Breast epithelium (tissue), 3 donors: ENCODE measurements around the gene IGIP.

ENCODE experiments used
- CTCF ChIP-seq, 3 donors: fragments of 450-650 bp; IDR thresholded peaks; one replicate each; pipeline ENCODE4 v1.5.1; 2016 to 2017; ENCODE audit warnings: antibody characterized with exemption in 3 of 3, mild to moderate bottlenecking in 3 of 3, moderate library complexity in 3 of 3
- POLR2A ChIP-seq: fragments of 450-650 bp; IDR thresholded peaks from one replicate; pipeline ENCODE4 v1.6.1; 2016; ENCODE audit warnings: antibody characterized with exemption, mild to moderate bottlenecking, moderate library complexity
- POLR2AphosphoS5 ChIP-seq, 3 donors: sonication (generic); formaldehyde crosslinking; IDR thresholded peaks; one replicate each; pipeline ENCODE4 v1.6.1; 2017; ENCODE audit warnings: antibody characterized with exemption in 3 of 3

DNA sequence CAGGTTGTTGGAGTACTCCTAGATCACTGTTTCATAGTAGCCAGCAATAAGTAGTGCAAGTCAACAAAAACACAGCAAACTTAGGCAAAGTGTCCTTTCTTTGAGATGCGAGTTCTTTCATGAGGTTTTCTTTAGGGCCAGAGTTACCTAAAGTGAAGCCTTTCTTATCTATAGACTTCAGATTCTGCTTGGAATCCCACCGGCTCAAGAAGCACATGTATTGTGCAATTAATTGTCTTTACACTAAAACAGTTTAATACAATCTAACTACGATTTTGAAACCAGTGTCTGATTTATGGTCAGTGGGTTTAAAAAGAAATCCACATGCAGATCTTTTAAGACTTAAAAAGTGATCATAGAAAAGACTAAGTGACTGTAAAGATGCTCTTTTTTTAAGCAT lies 8.2 kb upstream of the IGIP start:
- TF ChIP-seq POLR2A (no peak), CTCF (IDR thresholded peaks at IDR 0.05) (no peak), POLR2AphosphoS5 (IDR thresholded peaks at IDR 0.05) (no peak)
